Fibroblast of peridontal ligament (primary cell): ENCODE results near the gene SLC22A23.

ENCODE experiments used
- DNase-seq: peaks from one replicate; pipeline ENCODE4 v3.0.0-alpha.2; 2010; ENCODE audit errors: extremely low read depth

SLC22A23 gene

DNA sequence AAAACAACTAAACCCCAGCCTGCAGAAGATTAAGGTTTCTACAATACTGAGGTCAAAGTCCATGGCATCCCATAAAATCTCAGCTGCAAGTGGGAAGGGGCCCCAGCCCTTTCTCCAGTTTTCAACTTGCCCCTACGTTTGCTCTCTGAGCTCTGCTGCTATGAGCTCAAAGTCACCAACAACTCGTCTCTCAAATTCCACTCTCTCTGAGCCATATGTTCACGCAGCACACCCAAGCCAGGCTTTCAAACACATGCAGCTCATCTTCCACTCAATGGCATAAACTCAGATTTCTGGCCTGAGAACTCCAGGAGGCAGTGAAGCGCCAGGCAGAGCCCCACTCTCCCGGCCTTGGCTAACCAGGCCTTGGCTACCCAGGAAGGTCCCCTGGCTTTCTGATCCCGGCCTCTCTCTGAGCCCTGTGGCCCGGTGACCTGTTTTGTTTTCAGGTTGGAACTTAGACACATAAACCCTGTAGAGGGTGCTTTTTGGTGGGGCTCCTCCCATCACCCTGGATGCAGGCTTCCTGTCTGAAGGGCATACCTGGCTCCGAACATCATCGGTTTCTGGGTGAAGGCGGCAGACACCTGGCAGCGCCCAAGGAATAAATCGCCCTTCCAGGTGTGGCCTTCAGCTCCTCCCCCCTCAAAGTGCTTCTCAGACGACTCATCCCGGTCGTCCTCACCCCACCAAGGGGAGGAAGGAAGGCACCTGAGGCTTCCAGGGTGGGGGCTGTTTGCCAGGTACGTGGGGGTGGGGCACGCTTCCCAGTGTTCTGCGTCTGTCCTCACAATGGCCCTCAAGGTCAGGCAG is 12.4 kb downstream of the SLC22A23 start:
- DNase-seq = no peak

DNA sequence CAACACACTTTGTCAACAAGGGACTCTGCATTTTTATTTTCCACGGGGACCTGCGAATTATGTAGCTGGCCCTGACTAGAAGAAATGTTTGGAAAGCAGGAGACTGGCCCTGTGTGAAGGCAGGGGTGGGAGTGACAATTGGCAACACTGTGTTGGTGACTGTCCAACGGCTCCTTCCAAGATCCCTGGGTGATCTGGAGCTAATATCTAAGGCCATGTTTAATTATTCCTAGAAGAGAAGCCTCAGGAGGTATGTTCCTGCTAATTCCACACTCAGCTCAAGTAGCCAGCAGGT is 13.7 kb downstream of the SLC22A23 start:
- DNase-seq = no peak

DNA sequence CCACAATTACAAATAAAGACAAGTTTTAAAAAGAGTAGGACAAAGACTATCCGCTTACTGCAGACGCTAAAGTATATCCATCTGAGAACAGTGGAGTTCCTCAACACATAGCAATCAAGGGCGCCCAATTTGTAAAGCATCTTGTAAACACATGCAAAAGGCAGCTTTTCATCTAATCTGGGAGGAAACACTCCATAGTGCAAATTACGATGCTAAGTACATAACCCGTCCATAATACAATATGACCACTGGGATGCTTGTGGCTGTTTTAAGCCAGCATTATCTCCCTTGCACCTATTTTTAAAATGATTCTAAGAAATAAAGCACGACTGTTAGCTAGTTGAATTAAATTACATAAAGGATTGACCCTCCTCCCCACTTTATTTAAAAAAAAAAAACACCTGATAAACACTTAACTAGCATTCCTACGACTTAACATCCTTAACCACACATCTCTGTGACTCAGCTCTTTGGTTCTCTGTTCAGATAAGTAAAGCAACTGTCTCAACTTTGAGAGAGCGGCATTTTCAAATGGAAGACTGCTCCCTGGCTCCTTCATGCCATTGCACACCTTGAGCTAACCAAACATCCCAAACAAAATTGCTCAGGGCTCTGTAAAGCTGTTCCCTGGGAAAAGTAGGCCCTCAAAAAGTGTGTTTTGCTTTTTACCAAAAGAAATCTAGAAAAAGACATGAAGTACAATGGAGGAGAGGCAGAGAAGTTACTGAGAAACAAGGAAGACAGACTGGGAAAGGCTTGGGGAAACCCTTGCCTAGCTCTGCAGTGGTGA is 14.2 kb downstream of the SLC22A23 start:
- peak; percentile 40 for DNase-seq

DNA sequence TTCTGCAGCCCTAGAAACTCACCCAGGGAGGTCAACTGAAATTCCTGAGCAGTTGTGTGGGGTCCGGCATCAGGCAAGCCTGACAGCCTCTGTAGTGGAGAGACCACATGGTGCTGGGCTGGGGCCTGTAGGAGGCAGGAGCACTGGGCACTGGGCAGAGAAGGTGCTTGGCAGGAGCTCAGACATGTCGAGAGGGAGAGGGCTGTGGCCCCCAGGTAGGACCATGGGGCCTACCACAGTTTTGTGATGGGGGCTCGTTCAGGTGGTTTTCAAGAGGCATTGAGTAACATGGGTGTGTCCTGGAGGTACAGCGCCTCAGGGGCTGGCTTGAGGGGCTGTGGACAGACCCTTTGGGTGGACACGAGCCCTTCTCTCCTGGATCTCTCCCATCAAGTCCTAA is 15.9 kb downstream of the SLC22A23 start:
- no peak for DNase-seq

DNA sequence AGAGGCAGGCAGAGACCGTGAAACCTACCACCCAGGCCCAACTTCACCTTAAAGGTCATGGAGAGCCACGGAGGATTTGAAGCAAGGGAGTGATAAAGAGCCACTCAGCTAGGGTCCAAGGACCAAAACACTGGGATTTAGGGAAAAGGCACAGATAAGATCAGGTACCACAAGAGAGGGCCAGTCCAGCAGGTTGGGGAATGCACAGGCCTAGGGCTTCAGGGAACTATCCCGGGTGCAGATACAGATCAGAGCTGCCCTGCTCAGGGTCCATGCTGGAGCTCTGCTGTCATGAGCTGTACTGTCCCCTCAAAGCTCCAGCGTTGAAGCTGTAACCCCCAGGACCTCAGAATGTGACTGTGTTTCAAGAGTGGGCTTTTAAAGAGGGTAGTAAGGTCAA is 16.9 kb downstream of the SLC22A23 start:
- DNase-seq = no peak

DNA sequence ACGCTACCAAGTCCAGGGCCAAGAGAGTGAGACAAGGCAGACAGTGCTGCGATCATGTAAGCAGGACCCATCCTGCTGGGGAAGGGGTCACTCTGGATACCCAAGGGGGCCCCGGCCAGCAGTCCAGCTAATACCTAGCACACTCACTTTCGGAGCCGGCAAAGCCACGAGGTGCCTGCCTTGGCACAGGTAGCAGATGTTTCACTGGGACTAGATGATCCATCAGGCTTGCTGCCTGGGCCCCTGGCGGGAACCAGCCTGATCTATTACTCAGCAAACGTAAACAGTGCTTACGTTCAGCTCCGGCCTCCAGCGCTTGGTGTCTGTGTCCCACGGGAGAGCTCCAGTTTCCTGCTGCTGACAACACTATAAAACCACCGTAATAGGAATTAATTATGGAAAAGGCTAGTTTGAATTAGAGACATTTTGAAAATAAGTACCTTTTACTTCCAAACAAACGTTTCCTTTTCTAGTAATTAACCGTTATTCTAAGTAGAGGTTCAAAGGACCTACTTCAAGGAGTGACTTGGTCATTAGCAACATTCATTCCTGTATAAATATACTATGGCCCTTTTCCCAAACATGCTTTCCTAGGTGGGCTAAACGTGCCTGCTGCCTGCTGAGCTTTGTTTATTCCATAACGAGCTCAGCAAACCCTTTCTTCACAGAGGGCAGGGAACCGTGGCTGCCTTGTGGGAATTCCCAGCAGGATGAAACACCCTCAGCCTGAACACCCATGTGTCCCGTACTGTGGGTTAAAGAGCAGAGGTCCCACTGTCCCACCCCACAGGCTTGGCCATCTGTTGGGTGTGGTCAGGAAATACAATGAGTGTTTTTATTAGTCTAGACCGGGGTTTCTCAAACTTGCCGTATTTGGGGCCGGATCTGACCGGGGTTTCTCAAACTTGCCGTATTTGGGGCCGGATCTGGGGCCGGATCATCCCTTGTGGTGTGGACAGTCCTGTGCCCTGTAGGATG is 18.4 kb downstream of the SLC22A23 start:
- DNase-seq = peak; percentile 92

DNA sequence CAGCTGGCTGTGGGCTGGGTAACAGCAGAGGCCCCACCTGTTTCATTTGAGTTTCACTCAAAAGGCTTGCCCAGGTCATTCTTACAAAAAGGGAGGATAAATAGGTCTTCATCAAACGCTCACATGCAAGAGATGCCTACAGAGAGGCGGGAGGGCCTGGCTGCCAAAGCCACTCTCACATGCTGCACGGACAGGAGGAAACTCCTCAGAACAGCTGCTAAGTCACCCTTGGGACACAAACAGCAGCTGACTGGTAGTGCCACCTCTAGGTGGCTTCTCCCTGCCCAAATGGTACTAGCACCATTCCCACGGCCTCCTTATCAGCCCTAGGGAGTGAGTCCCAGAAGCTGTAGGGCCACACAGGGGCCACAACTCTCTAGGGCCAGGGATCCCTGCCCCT is 23.8 kb downstream of the SLC22A23 start:
- DNase-seq = no peak

DNA sequence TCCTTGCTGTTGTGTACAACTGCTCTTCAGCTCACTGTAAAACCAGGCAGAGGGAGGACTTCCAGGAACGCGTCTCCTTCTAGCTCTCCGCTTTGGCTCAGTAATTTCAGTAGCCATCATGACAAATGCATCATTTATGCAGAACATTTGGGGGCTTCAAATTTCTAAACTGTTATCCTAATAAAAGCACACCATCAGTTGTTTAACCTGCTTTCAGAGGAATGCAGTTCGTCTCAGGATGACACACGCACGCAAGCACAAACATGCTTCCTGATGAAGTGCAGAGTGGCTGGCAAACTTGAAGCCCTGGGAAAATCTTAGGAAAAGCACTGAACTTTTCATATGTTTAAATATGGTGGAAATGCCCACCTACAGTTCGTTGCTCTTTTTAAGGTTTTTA is 24.4 kb downstream of the SLC22A23 start:
- DNase-seq = no peak

DNA sequence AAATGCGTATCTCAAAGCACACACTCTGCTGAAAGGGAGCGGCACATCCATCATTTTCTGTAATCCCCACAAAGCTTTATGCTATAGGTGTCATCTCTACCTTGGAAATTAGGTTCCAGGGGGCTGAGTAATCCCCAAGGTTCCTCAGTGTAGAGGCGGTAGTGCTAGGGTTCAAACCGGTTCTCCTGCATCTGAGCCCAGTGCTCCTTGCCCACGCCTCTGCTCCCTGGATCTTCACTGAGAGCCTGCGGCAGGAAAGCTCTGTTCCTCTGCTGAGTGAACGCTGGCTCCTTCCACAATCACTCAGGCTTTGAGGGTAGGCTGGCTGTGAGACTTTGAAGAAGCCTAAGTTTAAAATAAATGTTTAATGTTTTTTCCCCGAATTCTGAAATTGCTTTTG is 24.9 kb downstream of the SLC22A23 start:
- DNase-seq = no peak

DNA sequence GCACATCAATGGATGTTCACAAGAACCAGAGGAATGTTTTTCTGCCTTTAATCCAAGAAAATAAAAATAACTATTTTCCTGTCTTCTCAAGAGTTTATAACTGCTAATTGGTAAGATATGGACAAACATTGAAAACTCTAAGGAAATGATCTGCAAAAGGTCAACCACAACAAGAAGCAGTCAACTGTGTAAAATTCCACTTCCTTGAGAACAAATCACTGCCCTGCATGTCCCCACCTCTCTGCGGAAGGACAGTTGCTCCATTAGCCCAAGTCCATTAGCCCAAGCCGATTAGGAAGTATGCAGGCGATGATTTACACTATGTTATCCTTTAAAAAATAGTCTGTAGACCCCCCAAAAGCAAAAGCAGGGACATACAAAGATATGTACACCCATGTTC is 27.6 kb downstream of the SLC22A23 start:
- no peak for DNase-seq

DNA sequence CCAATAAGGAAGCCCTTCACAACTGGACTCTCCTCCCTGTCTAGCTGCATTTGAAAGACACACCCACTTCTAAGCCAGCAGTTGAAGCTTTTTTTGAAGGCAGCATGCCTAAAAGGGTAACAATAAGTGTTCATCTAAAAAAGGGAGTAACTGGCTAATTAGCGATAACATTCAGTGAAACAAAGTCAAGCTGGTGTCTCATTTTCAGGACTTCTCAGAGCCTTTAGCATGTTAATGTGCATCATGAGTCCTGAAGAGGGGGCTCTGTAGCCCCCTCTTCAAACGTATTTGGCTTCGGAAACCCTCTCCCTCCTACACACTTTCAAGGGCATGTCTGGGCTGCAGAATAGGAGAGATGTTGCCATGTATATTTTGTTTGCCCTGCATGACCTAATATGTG is 28.1 kb downstream of the SLC22A23 start:
- no peak for DNase-seq

DNA sequence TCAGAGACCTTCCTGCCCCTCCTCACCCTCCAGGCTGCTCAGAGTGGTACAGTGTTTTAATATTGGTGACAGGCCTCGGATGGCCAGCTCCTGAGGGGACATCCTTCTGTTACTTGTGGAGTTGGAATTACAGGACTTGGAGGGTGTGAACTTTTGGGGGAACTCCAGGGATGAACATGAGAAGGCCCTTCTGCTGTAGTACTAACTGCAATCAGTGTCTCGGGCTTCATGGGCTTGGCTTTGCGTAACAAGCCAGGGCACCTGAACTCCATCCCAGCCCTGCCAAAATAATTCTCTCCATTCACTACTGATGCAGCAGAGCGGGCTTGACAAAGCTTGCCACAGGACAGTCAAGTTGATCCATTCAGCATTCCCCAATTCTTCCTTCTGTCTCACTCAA is 28.6 kb downstream of the SLC22A23 start:
- DNase-seq = no peak

DNA sequence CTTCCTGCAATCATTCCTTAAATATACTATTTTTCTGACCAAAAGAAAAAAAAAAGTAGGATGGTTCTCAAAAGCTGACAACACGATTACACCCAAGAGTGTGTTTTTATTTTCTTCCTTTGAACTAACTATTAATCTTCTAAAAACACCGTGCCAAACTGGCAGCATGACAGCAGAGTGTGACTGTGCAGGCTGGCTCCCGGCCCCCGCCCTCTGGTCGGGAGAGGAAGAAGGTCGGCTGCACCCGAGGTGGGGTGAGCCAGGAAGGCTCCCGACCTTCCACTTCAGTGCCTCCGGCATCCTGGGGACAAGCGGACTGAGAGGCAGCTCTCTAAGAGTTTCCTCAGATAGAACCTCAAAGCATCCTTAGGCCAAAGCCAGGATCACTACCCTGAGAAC is 29.2 kb downstream of the SLC22A23 start:
- no peak for DNase-seq

DNA sequence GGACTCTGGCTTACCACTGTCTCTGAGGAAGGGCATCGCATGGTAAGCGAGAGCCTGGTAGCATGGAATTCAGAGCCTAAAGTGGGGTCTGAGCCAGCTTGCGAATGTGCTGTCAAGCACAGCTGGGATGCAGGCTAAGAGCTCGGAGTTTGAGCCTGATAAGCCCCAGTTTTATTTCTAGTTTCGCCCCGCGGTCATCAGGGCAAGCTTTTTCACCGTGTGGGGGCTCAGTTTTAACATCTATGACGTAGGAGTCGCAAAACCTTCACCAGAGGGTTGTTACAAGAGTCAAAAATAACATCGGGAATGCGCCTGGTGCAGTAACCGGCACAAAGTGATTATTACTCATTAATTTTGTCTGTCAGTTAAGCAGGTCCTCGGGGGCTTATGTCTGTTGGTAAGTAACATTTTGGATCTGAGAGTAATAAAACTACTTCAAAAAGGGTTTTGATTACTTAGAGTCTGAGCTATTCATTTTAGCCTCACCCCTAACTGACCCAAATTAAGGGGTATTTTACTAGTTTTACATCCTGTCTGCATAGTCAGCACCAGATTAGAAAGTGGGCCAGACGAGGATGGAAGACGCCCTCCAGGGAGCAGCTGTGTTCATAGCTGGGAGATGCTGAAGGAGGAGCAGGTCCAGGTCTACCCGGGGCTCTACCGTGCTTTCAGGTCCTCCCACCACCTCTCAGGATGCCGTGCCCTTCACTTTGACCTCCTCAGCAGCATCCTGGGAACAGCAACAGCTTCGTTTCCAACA is 29.7 kb downstream of the SLC22A23 start:
- DNase-seq = no peak

DNA sequence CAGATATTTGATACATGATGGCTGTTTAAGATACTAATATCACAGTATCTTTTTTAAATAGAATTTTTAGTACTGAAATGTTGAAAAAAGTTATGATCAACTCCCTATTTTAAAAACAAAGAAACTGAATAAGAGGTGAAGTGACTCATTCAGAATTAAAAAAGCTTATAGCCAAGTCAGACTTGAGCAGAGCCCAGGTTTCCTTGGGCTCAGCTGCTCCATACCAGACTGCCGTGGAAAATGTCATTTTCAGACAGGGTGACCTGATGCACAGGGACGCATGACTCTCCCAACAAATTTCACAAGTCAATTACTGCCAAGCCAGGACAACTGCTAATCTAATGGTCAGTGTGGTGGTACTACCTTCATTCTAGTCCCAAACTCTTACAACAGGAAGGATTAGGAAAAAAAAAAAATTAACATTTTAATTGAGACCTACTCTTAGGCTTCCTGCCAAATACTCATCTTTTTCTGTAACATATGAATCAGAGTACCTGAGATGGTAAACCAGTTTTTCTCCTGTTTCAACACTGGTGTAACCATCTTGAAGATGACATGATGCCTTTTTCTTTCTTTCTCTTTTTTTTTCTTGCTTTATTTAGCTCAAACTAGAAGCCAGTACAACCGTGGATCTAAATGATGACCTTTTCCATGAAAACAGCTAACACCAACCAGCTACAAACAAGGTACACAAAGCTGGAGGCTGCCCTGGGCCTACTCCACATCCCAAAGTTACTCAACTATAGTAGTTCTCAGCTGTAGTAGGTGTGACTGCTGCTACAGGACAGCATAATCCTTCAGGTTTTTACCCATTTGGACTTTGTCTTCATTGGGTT is 30.5 kb downstream of the SLC22A23 start:
- DNase-seq = no peak

DNA sequence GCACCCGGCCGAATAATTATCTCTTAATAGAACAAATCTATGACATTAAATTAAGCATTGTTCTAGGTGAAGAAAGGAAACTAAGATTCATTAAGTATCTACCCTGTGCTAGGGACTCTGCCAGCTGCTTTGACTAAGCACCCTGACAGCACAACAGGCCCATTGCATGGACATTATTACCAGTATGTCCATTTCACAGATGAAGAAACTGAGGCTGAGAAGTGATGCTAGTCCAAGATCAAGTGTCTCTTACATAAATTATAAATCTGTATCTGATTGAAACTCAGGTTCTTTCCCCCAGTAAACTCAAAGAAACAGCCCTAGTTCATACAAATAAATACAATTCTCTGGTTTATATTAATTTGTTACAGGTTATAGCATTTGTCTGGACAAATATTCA is 31.3 kb downstream of the SLC22A23 start:
- DNase-seq = no peak

DNA sequence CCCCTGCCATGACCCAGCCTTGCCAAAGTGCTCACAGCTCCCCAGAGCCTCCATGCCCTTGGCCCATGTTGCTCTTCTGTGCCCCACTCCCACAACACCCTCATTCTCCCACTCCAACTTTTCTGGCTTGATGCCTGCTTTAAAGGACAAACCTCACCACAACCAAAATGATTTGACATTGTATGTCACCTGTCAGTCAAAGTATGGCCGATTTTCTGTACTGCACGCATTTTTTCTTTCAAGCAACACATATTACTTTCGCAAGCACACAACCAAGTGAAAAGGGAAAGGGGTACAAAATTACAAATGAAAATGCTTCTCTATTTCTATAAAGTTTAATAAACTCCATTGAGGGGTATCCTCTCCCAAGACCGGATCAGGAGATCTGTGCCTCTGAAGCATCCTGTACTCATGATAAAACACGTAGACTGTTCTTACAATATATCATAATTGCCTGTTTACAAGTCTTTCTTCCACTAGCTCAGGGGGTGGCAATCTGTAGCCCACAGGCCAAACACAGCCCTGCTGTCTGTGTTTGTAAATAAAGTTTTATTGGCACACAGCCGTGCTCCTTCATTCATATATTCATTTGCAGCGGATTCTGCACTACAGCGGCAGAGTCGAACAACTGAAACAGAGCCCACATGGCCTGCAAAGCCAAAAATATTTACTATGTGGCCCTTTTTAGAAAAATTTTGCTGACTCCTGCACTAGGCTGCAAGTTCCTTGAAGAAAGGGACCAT is 32.5 kb downstream of the SLC22A23 start:
- DNase-seq = no peak

DNA sequence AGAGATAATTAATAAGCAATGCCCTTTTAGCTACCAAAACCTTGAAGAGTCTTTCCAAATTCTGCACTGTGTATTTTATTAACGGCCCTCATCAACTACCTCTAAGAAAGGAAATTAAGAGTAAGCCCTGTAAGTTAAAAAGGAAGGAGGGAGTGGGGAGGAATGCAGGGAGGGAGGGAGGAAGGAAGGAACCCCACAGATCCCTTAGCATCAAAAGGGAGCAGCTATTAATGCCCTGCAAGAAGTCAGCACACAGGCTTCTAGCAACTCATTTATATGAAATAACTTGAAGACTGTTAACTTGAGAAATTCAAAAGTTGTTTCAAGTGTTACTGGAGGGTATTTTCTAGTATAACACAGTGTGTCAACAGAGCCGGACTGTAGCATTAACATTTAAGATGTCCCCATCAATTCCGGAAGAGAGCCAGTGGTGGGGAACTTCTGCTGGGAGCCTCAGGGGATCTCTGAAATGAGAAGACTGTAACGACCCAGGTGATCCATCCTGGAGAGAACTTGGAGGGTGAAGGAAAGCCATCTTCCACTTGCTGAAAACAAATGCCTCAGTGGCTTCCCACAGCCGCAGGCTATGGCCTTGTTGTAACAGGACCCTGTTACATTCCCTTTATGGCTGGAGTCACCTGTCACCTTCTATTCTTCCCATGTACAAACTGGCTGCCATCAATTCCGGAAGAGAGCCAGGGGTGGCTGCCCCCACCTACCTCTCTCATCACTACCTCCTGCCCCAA is 33.2 kb downstream of the SLC22A23 start:
- DNase-seq = no peak

DNA sequence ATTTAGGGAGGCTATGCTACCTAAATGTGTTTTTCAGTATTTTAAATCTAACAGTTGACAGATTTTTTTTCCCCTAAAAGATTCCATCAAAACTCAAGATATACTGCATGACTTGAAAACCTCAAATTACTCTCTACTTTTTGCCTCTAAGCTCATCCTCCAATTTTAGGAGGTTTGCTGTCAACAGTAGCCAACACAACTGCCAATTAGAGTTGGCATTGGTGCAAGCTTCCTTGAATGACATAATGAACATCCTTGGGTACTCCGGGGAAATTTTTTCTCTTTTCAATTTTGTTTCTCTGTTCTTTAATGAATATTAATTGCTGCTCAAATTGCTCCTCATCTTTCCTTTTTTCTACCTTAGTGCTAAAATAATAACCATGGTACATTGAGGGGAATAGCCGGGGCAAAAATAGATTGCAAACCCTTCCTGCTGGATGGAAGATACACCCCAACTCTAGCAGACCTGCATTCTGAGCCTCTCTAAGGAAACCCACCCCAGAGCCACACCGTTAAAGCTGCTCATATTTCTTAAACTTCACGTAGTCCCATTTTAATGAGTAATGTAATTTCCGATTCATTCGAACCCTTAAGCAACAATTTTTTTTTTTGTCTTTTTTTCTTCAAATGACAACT is 34.3 kb downstream of the SLC22A23 start:
- no peak for DNase-seq
